Activated CD8-positive, alpha-beta memory T cell treated with anti-CD3 and anti-CD28 coated beads, Interleukin-2, amount 50 U/mL, for 24 hours (primary cell): ENCODE data around the gene CYP2W1.

ENCODE experiments used
- DNase-seq: peaks from one replicate; pipeline ENCODE4 v3.0.0-alpha.2; 2020; ENCODE audit errors: extremely low read depth

Gene CYP2W1

DNA sequence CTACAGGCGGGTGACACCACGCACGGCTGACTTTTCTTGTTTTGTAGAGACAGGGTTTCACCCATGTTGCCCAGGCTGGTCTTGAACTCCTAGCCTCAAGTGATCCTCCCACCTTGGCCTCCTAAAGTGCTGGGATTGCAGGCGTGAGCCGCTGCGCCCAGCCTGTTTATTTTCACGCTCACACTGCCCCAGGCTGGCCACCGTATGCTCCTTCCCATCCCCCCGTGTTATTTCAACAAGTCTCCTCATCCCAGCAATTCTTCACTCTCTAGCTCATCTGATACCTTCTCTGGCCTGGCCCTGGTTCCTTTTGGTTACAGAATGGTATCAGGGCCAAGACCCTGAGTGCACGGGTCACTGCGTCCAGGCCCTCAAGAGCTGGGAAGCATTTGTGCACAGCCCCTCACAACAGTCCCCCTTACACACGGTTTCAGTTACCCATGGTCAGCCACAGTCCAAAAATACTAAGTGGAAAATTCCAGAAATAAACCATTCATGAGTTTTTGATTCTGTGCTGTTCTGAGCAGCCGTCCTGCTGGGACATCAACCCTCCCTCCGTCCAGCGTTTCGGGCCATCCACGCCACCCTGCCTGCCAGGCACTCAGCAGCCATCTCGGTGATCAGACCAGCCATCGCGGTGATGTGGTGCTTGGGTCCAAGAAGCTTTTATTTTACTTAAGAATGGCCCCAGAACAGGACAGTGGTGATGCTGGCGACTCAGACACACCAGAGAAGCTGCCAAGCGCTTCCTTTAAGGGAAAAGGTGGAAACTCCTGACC is 16.5 kb upstream of the CYP2W1 start:
- no peak for DNase-seq

DNA sequence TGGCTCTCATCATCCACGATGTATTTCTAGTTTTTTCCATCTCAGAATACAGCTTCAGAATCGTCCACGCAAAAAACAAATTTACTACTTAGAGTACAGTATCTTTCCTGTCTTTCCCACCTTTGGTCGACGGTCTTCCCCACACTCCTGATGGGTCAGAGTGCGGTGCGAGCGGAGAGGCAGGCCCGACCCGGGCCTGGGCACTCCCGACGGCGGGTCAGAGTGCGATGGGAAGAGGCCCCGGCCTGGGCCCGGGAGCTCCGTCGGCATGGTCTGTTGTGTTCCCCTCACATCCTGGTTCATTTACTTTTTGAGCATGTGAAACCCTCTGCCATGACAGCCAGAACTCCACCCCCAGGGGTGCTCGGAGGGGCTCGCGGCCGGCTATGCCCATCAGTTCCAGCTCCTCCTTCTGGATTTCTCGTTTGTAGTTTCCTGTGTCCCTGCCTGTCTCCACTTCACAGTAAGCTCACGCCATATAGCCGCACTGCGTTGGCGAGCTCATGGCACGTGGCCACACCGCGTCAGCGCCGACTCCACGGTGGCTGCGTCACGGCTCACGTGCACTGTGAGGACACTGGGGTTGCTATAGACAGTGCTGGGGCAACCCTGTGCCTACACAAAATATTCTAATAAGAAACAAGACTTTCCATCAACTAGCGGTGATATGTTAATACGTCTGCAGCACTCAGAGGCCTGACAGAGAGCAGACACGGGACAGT is 15.5 kb upstream of the CYP2W1 start:
- no peak for DNase-seq

DNA sequence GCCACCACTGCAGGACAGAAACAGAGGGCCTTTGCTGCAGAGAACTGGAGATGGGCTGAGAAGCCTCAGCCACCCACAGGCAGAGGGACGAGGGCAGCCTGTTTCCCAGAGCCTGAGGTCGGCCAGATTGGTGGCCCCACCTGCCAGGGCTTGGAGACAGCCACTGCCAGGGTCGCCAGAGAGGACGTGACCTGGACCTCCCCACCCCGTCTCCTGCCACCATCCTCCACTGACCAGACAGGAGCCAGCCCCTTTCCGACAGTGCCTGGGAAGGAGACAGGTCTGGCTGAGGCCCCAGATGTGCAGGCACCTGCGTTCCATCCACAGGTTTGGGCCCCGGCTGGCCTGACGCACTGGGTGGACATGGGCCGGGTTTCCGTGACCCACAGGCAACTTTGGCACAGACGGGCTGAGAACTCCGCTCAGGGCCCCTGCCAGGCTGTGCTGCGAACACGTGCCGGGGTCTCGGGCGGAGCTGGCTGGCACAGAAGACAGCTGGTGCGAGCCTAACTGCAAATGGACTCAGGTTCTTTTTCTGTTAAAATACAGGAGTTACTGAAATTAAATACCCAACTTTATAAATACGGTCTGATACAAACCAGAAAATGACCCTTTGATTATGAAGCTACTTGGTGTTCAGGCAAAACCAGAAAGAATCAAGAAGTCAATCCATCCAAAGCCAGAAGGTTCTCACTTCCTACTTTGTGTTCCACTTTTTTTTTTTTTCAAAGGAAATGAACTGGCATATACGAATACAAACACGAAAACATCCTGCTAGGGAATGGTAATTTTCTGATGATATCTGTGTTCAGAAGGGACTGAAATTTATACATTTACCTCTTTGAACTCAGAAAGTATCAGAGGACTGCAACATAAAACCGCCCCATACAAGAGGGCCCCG is 14.5 kb upstream of the CYP2W1 start:
- DNase-seq: no peak

DNA sequence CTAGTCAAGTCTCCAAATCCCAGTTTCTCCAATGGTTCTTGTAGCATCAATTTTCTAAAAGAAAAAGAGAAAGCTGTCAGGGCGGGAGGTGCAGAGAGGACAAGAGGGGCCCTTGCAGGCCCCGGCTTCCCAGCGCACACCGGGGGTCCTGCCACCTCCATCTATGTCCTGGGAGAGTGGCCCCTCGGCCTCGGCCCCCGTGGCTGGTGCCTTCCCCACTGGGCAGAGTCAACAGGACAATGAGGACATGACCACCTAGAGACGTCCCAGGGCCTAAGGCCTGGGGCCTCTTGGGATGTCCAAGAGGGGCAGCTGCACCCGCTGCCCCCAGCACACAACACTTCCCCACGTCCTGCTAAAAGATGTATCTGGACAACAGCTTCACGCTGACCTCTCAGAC is 13.6 kb upstream of the CYP2W1 start:
- no peak for DNase-seq

DNA sequence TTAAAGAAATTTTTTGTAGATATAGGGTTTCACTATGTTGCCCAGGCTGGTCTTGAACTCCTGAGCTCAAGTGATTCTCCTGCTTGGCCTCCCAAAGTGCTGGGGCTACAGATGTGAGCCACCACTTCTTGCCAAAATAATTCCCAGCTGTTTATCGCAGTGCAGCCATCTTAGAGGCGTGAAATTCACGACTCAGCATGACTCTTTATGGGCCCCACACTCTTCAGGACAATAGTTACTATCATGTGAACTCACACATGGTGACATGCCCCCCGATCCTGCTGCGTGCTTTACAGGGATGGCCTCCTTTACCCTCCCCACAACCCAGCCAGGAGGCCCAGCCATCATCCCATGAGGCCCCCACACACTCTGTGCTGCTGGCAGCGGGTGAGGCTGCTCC is 12.2 kb upstream of the CYP2W1 start:
- DNase-seq: no peak

DNA sequence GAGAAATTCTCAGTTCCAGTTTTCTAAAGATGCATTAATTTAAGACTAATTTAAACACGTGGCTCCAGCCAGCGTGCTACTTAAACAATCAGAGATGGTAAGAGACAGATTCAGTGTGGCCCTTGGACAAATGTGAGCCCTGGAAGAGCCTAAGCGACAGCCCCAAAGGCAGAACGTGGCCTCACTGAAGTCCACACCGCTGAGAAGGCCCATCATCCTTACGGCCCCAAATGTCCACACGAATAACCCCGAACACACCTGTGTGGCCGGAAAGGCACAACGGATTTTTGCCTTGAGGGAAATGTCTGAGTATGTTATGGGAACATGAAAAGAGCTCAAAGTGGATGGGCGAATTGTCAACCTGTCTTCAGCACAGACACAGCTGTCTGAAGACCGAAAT is 10.9 kb upstream of the CYP2W1 start:
- DNase-seq: no peak

DNA sequence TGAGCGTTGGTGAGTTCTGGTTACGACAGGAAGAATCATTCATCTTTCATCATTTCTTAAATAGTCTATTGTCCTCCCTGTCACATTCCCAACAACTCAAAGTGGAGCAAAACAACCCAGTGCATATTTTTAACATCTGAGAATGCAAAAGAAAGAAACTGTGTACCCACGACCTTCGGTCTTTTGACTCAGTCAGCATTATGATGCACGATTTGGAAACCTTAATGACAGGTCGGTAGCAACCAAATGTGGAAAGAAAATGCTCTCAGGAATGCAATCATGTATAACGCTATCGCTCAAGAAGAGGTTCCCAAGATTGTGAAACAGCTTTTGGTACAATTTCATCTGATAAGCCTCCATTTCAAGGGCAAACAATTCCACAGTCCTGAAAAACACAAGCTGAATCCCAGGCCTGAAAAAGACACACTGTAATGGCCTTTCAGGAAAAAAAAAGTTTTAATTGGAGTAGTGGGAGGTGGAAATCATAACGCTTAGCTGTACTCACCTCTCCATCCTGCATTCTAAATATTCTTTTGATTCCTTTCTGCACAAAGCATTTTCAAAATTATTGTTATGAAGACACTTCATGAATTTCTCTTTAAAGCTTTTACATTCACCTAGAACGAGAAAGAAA is 10.2 kb upstream of the CYP2W1 start:
- DNase-seq: no peak

DNA sequence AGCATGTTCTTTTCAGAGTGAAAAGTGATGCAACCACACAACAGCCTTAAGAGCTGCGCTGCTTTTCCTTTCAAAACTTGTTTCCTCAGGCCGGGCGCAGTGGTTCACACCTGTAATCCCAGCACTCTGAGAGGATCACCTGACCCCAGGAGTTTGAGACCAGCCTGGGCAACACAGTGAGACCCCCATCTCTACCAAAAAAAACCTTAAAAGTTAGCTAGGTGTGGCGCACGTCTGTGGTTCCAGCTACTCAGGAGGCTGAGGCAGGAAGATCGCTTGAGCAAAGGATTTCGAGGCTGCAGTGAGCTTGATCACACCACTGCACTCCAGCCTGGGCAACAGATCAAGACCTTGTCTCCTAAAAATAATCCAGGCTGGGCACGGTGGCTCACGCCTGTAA is 9.7 kb upstream of the CYP2W1 start:
- no peak for DNase-seq

DNA sequence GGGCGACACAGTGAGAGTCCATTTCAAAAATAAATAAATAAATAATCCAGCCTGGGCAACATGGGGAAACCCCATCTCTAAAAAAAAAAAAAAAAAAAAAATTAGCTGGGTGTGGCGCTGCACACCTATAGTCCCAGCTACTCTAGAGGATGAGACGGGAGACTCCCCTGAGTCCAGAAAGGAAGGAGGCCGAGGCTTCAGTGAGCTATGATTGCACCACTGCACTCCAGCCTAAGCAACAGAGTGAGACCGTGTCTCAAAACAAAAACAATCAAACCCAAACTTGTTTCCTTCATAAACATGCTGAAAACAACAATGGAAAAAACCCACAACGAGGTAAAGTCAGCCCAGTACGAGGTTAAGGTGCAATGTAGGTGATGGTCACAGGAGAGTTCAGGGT is 8.8 kb upstream of the CYP2W1 start:
- no peak for DNase-seq

DNA sequence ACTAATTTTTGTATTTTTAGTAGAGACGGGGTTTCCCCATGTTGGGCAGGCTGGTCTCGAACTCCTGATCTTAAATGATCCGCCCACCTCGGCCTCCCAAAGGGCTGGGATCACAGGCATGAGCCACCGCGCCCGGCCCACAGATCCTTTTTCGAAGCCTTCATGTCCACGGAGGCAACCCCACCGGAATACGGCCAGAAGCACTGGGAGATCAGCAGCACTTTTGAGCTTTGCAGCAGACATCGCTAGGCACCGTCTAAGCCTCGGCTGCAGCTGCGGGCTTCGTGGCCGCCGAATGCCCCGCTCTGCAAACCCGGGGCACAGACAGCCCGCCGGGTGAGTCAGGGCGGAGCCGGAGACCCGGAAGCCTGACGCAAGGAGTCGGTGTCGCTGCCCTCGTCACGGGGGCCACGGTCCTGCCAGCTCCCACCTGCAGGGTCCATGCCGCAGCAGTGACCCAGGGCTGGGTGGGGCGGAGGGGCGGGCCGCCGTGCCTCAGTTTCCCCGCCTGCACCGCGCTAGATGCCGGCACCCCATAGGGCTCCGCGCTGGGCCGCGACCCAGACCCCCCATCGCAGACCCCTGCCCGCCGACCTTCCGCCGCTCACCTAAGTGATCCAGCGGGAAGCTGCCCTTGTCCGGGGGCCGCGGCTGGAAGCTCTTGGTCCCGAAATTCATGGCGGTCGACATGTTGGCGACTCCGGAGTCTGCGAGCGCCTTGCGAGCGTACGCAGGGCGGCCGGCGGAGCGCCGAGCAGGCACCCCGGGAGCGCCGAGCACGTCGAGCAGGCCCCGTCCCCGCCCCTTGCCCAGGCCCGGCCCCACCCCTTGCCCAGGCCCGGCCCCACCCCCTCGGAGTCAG is 7.9 kb upstream of the CYP2W1 start, which contains the start of gene COX19:
Gene COX19, minus strand, starts transcription at position 730 of the 862 bp plus-strand sequence. Its CDS starts 40 bp downstream, at position 690.
- peak; percentile 69 for DNase-seq

DNA sequence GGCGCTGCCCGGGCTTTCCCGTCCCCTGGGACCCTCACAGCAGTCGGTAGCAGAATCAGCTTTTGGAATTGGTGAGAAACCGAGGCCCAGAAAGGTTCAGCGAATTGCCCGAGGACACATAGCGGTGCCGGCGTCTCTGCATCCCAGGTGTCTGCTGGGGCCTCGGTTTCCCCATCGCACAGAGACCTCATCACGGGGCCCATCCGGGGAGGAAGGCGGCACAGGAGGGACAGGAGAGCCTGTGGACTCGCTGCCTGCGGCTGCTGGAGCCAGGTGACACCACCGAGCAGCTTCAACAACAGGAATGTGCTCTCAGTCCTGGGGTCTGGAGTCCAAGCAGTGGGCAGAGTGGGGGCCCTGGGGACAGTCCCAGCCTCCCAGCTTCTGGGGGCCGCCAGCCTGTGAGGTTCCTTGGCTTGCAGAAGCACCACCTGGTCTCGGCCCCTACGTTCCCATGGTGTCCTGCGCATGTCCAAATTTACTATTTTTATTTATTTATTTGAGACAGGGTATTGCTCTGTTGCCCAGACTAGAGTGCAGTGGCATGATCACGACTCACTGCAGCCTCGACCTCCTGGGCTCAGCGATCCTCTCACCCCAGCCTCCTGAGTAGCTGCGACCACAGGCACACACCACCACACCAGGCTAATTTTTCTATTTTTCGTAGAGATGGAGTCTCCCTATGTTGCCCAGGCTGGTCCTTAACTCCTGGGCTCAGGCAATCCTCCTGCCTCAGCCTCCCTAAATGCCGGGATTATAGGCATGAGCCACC is 7.1 kb upstream of the CYP2W1 start:
- DNase-seq: no peak

DNA sequence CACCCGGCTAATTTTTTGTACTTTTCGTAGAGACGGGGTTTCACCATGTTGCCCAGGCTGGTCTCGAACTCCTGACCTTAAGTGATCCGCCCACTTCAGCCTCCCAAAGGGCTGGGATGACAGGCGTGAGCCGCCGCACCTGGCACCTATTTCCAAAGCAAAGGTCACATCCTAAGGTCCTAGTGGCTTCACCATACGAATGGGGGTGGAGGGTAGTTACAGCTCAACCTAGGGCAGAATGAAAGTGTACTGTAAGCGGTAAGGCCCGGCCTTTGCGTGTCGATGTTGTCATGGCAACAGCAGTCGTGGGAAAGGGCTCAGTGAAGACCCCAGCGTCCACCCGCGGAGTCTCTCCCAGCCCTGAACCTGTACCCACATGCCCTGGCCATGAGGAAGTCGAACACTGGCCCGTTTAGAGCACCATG is 6.1 kb upstream of the CYP2W1 start:
- DNase-seq: no peak

DNA sequence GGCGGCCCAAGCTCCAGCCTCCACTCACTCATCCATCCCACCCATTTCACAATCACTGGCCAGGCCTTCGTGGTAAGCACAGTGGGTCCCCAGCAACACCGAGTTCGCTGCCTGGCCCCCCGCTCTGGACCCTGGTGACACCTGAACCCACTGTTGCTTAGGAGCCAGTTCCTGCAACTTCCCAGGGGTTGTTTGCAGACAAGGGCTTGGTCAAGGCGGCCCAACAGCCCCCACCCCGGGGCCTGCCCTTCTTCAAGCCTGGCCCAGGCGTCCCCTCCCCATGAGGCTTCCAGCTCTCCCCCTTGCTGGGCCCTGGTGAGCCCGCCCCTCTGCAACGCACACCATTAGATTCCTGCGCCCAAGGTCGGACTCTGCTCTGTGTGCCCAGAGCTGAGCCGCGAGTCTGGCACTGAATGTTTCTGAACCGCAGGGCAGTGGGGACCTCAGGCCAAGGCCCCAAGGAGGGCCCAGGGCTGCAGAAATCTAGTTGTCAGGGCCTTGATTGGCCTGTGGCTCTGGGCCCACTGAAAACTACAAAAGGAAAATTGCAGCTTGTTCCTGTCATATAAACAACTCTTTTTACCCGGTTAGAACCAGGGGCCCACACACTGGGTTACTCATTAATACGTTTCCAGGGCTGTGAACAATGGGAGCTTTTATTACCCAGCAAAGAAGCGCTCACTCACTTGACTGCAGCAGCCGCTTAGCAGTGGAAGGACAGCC is 5.5 kb upstream of the CYP2W1 start:
- DNase-seq: no peak

DNA sequence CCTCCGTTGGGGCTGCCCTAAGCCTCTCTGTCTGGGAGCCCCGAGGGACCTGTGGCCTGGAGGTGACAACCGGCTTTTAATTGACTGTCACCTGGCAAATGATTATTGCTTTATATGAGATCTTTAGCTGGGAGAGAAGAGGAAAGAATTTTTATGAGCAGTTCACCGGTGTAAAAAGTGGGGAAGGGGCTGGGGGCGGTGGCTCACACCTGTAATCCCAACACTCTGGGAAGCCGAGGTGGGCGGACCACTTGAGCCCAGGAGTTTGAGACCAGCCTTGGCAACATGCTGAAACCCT is 5.0 kb upstream of the CYP2W1 start:
- DNase-seq: no peak

DNA sequence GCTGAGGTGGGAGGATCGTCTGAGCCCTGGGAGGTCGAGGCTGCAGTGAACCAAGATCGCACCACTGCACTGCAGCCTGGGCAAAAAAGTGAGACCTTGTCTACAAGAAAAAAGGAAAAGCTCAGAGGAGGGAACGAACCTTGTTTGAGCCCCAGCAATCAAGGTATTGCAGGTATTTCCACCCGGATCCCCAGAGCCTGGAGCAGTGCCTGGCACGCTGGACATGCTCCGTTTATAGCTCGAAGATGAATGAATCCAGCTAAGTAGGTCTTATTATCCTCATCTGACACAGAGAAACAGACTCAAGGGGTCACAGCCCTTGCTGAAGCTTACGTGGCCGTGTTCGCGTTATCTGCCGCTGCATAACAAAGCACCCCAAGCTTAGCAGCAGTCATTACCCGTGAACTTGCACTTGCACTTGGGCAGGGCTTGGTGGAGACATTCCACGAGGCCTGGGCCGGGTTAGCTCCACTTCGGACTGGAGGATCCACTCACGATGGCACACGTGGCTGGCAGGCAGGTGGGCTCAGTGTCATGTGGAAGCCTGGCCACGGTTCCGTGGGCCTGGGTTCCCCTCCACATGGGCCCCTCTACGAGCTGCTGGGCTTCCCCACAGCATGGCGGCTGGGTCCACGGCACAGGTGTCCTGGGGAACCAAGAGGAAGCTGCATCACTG is 4.4 kb upstream of the CYP2W1 start:
- DNase-seq: no peak

DNA sequence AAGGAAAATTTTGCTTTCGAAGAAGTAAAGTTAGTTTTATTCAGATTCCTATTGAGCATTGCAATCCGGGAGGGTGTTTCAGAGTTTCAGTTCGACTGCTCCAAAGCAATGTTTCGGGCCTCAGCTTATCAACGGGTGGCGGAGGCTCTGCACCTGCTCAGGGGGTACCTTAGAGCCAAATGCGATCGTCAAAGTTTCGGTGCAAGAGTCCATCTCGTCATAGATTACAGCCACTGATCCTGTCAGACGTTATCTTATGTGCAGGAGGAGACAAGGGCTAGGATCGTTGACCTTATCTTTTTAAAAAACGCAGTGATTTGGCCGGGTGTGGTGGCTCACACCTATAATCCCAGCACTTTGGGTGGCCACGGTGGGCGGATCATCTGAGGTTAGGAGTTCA is 3.8 kb upstream of the CYP2W1 start:
- DNase-seq: no peak

DNA sequence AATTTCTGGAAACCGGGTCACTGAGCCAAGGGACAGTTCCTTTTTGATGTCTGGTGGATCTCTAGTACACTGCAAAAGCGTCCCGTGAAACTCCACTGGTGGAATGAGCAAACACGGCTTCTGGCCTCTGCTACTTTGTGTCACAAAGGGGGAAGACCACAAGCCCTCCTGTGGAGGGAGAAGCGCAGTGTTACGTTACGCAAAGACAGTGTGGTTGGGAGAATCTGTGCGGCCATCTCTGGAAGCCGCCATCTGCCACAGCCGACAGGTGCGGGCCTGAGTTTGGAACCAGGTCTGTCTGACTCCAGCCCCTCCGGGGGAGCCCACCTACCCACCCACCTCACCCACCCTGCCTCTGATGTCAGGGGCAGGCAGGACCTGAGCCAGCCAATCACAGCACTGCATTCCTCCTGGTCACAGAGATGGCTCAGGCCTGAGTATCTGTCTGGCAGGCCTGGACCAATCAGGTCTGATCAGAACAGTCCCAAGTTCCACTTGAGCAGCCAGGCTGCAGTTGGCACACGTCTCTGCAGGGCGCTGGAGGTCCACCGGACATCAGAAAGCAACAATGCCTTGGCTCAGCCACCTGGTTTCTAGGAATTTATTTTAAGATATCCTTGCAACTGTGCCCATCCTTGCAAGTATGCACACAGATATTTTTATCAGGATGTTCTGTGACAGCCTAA is 3.0 kb upstream of the CYP2W1 start:
- DNase-seq: no peak

DNA sequence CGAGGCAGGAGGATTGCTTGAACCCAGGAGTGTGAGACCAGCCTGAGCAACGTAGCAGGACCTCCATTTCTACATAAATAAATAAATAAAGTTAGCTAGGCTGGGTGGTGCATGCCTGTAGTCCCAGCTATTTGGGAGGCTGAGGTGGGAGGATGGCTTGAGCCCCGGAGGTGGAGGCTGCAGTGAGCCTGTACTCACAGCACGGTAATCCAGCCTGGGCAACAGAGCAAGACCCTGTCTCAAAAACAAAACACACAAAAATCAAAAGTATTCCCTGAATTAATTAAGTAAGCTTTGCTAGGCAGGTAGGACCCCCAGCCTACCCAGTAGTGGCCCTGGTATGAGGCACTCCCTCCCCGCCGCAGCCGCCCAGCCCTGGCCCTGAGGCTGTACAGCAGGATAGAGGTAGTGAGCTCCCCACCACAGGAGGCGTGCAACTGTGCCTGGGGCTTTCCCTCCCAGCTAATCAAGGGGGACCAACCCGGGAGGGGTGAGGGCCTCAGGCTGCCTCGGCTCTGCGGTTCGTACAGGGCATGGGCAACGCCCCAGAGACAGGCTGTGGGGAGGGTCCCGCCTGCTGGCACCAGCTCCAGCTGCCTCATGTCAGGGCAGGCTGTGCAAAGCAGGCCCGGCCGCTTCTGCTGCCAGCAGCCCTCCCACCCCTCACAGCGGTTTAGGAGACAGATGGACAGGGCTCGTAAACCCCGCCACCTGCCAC is 1.0 kb upstream of the CYP2W1 start:
- DNase-seq: no peak
